Bronchial epithelial cell (primary cell): Measurements from ENCODE around the gene MBOAT7. TPM values are rescaled to one million over a fixed set of nuclear protein-coding genes. Genes with fewer than 3 reads are reported as not detected.
"Not testable (repeated sequence)": the region's sequence is repeated elsewhere in the genome, so short reads cannot be mapped to it uniquely, and the experiment has no call there.

Experiments used
- DNase-seq: peaks from one replicate; pipeline ENCODE4 v3.0.0-alpha.2; 2010; ENCODE audit warnings: low read depth
- FAIRE-seq: peaks from 2 replicates; lab custom pipeline; 2011; peaks lifted over from hg19 to GRCh38; lab: Jason Lieb, UNC
- H3K27me3 ChIP-seq: 2 replicates; pipeline ENCODE4 v1.5.1; 2011; ENCODE audit warnings: low read length; ENCODE audit not compliant: control insufficient read depth, insufficient read depth
- H3K36me3 ChIP-seq: 2 replicates; pipeline ENCODE4 v1.5.1; 2011; ENCODE audit warnings: low read length; ENCODE audit not compliant: control insufficient read depth, insufficient read depth
- H3K4me3 ChIP-seq: 2 replicates; pipeline ENCODE4 v1.5.1; 2011; ENCODE audit warnings: mild to moderate bottlenecking, low read depth, low read length, control low read depth
- total RNA-seq: library from RNA; depleted of rRNA; stranded (reverse); fragments of >200 nt; gene quantifications from 2 replicates; pipeline ENCODE4 v1.2.1, GENCODE V29; 2014
- TF ChIP-seq, protein P1 (sequence below): IDR thresholded peaks from 2 replicates; pipeline ENCODE4 v1.5.1; 2011; ENCODE audit warnings: mild to moderate bottlenecking, moderate library complexity, low read length, control low read depth, inconsistent platforms; ENCODE audit not compliant: insufficient read depth, severe bottlenecking

Gene MBOAT7, protein sequence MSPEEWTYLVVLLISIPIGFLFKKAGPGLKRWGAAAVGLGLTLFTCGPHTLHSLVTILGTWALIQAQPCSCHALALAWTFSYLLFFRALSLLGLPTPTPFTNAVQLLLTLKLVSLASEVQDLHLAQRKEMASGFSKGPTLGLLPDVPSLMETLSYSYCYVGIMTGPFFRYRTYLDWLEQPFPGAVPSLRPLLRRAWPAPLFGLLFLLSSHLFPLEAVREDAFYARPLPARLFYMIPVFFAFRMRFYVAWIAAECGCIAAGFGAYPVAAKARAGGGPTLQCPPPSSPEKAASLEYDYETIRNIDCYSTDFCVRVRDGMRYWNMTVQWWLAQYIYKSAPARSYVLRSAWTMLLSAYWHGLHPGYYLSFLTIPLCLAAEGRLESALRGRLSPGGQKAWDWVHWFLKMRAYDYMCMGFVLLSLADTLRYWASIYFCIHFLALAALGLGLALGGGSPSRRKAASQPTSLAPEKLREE
- 6.8 and 10.6 TPM in 2 replicates for total RNA-seq

DNA sequence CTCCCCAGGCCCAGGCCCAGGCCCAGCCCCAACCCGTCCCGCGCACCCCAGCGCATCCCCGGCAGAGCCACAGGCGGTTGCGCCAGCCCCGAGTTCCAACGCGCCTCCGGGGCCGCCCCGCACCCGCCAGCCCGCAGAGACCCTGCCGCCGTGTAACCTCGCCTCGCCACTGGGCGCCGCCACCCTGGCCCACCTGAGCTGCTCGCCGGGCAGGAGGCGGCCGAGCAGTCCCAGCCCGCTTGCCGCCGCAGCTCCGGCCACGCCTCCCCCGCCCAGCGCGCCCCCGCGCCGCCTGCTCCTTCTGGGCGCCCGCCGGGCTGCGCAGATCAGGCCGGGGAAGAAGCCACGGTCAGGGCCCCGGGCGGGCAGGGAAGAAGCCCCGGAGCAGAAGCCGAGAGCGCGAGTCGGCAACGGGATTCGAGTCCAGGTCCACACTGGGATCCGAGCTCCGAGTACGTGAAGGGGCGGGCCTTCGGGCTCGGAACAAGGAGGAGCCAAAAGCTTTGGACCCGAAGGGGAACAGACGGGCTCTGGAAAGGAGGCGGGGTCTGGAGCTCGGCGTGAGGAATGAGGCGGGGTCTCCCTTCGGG is at the start of gene MBOAT7:
Gene MBOAT7, minus strand, starts transcription at position 436 of the 590 bp plus-strand sequence. CDS start 1,072 bp downstream, outside the sequence.
- DNase-seq (peak; percentile 47), FAIRE-seq (no peak)
- TF ChIP-seq, protein P1, sequence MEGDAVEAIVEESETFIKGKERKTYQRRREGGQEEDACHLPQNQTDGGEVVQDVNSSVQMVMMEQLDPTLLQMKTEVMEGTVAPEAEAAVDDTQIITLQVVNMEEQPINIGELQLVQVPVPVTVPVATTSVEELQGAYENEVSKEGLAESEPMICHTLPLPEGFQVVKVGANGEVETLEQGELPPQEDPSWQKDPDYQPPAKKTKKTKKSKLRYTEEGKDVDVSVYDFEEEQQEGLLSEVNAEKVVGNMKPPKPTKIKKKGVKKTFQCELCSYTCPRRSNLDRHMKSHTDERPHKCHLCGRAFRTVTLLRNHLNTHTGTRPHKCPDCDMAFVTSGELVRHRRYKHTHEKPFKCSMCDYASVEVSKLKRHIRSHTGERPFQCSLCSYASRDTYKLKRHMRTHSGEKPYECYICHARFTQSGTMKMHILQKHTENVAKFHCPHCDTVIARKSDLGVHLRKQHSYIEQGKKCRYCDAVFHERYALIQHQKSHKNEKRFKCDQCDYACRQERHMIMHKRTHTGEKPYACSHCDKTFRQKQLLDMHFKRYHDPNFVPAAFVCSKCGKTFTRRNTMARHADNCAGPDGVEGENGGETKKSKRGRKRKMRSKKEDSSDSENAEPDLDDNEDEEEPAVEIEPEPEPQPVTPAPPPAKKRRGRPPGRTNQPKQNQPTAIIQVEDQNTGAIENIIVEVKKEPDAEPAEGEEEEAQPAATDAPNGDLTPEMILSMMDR, result peak; percentile 25
- Histone ChIP-seq H3K27me3 (no peaks in the 10 kb centered on the region), H3K36me3 (peaks cover 10% of the 10 kb centered on the region), H3K4me3 (peak within 1 kb of the TSS; percentile 82)

DNA sequence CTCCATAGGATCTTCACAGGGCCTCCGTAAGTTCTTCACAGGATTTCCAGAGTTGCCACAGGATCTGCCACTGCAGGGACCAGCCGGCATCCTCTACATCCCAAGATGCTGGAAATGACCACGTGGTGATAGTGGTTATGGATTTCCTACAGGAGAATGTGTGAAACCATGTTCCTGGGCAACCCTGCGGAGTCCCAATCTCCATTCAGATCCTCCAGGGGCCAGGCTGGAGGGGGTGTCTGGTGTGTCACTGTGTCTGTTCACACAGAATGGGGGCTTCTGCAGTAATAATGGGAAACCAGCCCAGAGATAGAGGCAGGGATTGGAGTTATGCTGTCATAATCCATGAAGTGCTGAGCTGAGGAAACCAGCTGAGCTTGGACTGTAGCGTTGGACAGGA is 44.6 kb upstream of the MBOAT7 start:
- DNase-seq (no peak), FAIRE-seq (no peak)
- Histone ChIP-seq H3K27me3 (no peaks in the 10 kb centered on the region), H3K36me3 (no peaks in the 10 kb centered on the region), H3K4me3 (no peak overlapping the region)
- TF ChIP-seq, protein P1, result no peak

DNA sequence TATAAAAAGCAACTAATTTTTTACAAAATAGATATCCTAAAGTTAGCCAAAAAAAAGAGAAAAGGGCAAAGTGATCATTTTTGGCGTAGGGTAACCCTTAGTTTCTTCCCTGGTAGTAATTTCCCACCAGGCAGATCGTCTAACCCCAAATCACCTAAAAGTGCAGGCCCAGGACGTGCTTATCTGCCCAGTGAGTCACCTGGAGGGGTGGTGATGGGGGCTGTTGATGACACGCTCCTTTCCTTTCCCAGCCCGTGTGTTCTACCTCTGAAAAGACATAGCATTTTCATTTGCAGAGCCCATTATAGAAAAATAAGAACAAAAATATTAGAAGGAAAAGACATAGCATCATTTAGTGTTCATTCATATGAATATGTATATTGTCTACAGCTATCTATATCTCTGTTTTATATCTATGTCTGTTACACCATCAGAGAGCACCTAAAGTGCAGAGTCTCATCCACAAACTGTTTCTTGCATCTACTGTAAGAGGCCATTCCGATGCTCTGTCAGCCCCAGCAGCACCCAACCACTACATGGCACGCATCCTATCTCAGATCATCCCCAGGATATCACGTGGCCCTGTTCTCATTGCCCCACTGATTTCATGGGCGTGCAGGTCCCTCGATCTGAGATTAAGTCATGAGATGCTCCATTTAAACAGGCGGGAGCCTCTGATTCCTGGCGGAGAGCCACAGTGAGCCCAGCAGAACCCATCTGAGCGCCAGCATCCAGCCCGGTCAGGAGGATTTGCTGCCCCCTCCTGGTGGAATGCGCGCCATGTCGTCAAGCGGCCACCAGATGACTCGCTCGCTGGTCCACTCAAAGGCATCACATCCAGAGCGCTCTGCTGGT is 41.9 kb upstream of the MBOAT7 start:
- TF ChIP-seq, protein P1, result peak; percentile 96
- Histone ChIP-seq H3K36me3 (no peaks in the 10 kb centered on the region), H3K4me3 (no peak overlapping the region), H3K27me3 (no peaks in the 10 kb centered on the region)
- FAIRE-seq, result no peak
- DNase-seq, result peak; percentile 44

DNA sequence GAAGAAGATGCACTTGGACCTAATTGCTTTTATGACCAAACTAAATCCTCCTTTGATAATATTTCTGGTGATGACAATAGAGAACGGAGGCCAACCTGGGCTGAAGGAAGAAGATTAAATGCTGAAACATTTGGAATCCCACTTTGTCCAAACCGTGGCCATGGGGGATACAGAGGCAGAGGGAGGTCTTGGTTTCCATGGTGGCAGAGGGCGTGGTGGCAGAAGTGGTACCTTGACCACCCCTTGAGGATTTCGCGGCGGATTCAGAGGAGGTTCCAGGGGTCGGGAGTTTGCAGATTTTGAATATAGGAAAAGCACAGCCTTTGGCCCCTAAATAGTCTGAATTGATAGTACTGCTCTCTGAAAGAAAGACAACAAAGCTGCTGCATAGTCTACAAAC is 40.7 kb upstream of the MBOAT7 start:
- no peaks in the 10 kb centered on the region for H3K36me3 ChIP-seq
- DNase-seq (no peak), FAIRE-seq (no peak)
- no peaks in the 10 kb centered on the region for H3K27me3 ChIP-seq
- TF ChIP-seq, protein P1, result no peak
- no peak overlapping the region for H3K4me3 ChIP-seq

DNA sequence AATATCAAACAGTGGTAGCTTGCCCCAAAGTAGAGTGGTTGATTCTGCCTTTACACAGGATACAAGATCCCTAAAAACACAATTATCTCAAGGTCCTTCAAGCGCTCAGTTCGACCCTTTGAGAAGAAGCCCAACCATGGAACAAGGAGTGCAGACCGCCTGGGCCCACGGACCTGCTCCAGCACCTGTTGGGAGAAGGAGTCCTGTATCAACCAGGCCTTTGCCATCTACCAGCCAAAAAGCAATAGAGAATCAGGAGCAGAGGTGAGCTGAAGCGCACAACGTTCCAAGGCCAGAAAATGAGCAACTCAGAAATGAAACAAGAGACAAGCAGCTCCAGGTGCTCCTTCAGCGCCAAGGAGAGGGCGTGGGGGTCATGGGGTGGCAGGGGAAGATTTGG is 39.8 kb upstream of the MBOAT7 start:
- FAIRE-seq, result no peak
- DNase-seq, result no peak

DNA sequence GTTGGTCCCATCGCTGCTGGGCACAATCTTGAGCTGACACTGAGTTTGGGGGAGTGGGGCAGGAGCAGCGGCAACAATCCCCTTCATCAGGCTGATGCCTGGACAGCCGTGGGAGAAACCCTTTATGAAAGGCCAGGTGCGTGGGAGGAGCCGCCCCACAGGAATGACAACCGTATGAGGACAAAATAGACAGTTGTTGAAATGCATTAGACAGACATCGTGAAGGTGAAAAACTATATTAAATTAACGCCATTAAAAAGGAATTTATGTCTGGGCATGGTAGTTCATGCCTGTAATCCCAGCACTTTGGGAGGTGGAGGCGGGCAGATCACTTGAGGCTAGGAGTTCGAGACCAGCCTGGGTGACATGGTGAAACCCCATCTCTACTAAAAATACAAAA is 35.2 kb upstream of the MBOAT7 start:
- not testable (repeated sequence) for DNase-seq, H3K36me3 ChIP-seq, H3K27me3 ChIP-seq, FAIRE-seq, H3K4me3 ChIP-seq

More for the DNA sequence above, 39.8 kb upstream of the MBOAT7 start:
- TF ChIP-seq, protein P1, result no peak
- H3K27me3 ChIP-seq, result no peaks in the 10 kb centered on the region
- no peak overlapping the region for H3K4me3 ChIP-seq
- no peaks in the 10 kb centered on the region for H3K36me3 ChIP-seq

DNA sequence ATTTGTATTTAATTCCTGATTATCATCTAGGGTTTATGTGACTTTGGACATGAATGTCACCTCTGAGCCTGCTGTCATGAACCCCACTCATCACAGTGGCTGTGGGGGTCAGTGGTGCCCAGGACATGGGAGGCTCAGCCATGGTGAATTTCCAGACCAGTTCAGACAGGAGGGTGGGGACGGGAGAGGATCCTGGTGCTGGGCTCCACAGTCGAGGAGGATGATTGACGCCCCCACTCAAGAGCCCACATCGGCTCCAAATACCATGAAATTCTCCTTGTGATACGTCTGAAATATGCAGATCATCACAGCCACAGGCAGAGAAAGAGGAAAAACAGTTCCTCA is 34.5 kb upstream of the MBOAT7 start:
- not testable (repeated sequence) for H3K4me3 ChIP-seq, DNase-seq, H3K36me3 ChIP-seq, FAIRE-seq, H3K27me3 ChIP-seq

DNA sequence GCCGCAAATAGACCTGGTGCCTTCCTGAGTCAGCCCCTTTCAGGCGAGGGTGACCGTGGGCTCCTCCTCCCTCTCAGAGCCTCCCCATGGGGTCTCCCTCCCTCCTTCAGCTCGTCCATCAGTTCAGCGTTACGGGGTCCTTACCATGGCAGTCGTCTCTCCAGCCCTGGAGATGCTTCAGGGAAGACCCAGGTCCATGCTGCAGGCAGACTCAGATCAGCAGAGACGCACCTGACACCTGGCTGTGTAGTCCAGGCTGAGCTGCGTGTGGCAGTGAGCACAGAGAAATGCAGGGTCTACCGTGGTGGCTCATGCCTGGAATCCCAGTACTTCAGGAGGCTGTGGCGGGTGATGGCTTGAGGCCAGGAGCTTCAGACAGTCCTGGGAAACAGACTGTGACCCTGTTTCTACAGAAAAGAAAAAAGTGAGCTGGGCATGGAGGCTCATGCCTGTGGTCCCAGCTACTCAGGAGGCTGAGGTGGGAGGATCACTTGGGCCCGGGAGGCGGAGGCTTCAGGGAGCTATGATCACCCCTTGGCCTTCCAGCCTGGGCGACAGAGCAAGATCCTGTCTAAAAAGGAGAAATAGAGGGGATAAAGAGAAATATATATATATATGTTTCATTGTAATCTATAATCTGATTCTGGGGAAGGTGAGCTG is 34.0 kb upstream of the MBOAT7 start:
- FAIRE-seq, result peak; percentile 64
- not testable (repeated sequence) for H3K27me3 ChIP-seq, DNase-seq, H3K4me3 ChIP-seq, H3K36me3 ChIP-seq
